ENCODE data around the gene METTL9.
"Not testable (repeated sequence)": the region's sequence is repeated elsewhere in the genome, so short reads cannot be mapped to it uniquely, and the experiment has no call there.

The METTL9 gene

DNA sequence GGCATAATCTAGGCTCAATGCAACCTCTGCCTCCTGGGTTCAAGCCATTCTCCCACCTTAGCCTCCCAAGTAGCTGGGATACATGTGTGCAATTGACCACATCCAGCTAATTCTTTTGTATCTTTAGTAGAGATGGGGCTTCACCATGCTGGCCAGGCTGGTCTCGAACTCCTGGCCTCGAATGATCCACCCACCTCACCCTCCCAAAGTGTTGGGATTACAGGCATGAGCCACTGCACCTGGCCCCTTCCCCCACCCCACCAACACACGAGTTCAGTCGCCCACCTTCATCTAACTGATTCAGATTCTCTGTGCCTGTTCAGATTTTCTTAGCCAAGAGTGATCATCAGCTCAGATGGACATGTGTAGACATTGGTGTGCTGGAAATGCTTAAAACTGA lies 25.0 kb upstream of the METTL9 start:
- DNase-seq (ENCODE audit: low read depth): no peak

DNA sequence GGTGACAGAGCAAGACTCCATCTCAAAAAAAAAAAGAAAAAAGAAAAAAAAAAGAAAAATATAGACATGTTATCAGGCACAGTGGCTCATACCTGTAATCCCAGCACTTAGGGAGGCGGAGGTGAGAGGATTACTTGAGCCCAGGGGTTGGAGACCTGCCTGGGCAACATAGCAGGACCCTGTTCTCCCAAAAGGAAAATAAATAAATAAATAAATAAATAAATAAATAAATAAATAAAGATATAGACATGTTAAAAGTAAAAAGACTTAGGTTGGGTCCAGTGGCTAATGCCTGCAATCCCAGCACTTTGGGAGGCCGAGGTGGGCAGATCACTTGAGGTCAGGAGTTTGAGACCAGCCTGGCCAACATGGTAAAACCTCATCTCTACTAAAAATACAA lies 23.1 kb upstream of the METTL9 start:
- DNase-seq (ENCODE audit: low read depth): not testable (repeated sequence)

DNA sequence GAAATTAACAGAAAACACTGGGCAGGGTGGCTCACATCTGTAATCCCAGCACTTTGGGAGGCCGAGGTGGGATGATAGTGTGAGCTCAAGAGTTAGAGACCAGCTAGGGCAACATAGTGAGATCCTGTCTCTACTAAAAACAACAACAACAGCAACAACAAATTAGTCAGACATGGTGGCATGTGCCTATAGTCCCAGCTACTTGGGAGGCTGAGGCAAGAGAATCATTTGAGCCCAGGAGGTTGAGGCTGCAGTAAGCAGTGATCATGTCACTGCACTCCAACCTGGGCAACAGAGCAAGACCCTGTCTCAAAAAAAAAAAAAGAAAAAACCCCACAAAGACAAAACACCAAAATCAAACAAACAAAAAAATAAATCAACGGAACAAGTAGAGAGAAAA lies 21.9 kb upstream of the METTL9 start:
- not testable (repeated sequence) for DNase-seq (ENCODE audit: low read depth)

DNA sequence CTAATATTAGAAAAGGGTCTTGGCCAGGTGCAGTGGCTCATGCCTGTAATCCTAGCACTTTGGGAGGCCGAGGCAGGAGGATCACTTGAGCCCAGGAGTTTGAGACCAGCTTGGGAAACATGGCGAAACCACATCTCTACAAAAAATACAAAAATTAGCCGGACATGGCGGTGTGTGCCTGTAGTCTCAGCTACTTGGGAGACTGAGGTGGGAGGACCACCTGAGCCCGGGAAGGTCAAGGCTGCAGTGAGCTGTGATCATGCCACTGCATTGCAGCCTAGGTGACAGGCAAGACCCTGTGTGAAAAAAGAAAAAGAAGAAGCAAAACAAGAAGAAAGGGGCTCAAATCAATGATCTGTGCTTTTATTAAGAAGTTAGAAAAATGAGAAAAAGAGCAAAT lies 21.1 kb upstream of the METTL9 start:
- DNase-seq (ENCODE audit: low read depth): not testable (repeated sequence)

DNA sequence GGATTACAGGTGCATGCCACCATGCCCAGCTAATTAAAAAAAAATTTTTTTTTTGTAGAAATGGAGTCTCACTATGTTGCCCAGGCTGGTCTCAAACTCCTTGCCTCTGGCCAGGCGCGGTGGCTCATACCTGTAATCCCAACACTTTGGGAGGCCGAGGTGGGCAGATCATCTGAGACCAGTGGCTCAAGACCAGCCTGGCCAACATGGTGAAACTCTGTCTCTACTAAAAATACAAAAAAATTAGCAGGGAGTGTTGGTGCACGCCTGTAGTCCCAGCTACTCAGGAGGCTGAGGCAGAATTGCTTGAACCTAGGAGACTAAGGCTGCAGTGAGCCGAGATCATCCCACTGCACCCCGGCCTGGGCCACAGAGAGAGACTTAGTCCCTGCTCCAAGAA lies 19.2 kb upstream of the METTL9 start:
- not testable (repeated sequence) for DNase-seq (ENCODE audit: low read depth)

DNA sequence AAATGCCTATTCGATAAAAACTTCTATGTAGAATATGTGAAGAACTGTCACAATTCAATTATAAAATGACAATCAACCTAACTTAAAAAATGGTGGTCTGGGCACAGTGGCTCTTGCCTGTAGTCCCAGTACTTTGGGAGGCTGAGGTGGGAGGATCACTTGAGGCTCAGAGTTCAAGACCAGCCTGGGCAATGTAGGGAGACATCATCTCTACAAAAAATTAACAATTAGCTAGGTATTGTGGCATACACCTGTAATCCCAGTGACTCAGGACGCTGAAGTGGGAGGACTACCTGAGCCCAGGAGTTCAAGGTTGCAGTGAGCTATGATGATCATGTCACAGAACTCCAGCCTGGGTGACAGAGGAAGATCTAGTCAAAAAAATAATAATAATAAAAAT lies 18.6 kb upstream of the METTL9 start:
- no peak for DNase-seq (ENCODE audit: low read depth)

DNA sequence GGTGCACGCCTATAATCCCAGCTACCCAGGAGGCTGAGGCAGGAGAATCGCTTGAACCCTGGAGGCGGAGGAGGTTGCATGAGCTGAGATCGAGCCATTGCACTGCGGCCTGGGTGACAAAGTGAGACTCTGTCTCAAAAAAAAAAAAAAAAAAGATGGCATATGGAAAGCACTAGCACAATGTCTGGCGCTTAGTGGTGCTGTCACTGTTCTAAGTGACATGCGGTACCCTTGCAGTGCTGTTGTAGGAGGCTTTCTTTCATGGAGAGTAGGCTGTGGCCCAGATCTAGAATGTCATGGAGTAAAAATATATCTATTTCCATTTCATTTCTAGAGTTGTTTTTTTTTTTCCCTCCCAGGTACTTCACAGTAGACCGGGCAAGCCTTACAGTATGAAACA lies 14.6 kb upstream of the METTL9 start:
- DNase-seq (ENCODE audit: low read depth): no peak

DNA sequence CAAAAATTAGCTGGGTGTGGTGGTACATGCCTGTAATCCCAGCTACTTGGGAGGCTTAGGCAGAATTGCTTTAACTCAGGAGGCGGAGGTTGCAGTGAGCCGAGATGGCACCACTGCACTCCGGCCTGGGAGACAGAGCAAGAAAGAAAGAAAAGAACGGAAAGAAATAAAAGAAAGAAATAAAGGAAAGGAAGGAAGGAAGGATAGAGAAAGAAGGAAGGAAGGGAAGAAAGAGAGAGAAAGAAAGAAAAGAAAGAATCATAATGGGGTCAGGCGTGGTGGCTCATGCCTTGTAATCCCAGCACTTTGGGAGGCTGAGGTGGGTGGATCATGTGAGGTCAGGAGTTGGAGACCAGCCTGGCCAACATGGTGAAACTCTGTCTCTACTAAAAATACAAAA lies 10.8 kb upstream of the METTL9 start:
- not testable (repeated sequence) for DNase-seq (ENCODE audit: low read depth)

DNA sequence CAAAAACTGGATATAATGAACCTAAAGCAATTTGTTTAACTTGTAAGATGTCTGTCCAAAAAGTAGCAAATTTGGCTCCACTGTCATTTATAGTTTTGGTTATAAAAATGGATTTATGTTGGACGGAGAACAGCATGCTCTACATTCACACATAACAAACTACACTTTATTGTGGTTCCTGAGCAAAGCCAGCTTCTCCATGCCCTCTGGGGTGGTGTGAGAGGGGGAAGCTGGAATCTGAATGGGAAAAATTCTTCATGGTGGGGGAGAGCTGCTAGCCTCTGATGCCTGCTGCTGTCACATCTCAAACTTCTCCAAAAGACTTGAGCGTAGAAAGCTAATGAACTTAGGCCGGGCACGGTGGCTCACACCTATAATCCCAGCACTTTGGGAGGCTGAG lies 9.8 kb upstream of the METTL9 start:
- DNase-seq (ENCODE audit: low read depth): no peak

DNA sequence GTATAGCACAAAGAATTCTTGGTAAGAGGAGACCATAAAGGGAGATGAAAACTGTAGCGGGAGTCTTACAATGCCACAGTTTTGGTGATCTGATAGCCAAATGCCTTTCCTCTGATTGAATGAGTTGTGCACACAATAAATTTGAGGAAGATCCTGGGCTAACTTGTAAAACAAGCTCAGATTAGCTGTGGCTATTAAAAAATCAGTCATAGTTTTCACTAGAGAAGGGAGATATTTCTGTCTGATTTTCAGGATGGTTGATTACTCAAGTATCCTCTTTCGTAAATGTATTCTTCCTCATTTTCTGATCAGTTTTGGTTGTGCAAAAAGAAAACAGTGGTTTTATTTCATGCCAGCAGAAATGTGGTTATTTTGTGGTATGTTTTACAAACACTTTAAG lies 9.1 kb upstream of the METTL9 start:
- no peak for DNase-seq (ENCODE audit: low read depth)

DNA sequence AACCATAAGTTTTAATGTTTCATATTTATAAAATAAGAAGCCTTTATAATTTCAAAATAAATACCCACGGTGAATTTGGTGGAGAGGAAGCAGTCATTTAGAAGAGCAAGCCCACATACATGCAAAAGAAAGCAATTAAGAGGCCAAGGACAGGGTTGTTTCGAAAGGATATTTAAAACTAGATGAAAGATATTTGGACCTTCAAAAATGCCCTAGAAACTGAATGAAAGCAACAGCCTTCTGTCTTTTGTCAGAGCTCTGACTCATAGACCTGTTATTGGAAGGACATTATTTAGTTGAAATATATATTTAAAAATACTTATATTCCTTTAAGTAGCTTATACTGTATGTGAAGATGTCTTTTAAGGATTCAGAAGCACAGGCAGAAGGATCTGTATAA lies 8.6 kb upstream of the METTL9 start:
- no peak for DNase-seq (ENCODE audit: low read depth)

DNA sequence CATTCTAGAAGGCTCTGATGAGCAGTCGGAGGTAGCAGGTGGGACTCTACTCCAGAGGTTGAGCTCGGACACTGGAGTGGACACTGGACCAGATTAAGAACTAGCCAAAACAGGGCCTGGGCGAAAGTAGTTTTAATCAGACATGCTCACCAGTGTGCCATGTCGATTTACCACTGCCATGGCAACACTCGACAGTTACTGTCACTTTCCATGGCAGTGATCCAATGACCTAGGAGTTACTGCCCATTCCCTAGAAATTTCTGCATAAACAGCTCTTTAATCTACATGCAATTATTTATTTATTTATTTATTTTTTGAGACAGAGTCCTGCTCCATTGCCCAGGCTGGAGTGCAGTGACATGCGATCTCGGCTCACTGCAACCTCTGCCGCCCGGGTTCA lies 7.2 kb upstream of the METTL9 start:
- no peak for DNase-seq (ENCODE audit: low read depth)

DNA sequence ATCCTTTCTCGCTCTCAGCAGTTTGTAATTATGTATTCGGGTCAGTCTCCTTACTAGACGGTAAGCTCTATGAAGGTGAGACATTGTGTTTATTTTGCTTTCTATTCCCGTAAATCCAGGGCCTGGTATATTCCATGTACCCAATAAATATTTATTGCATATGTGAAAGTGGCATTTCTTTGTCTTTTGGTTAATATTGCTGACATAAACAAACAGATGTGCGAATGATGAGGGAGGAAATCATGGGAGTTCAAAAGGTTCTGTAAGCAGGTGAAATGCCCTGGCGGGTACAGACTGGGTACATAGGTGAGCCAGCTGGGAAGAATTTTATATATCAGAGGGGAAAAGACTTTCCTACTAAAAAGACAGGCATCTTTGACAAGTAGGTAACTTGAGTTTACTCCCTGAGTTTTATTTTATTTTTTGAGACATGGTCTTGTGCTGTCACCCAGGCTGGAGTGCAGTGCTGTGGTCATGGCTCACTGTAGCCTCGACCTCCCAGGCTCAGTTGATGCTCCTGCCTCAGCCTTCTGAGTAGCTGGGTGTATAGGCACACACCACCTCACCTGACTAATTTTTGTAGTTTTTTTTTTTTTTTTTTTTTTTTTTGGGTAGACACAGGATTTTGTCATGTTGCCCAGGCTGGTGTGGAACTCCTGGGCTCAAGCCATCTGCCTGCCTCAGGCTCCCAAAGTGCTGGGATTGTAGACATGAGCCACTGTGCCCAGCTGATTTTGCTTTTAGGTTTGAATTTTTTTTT lies 5.7 kb upstream of the METTL9 start:
- DNase-seq (ENCODE audit: low read depth): no peak

DNA sequence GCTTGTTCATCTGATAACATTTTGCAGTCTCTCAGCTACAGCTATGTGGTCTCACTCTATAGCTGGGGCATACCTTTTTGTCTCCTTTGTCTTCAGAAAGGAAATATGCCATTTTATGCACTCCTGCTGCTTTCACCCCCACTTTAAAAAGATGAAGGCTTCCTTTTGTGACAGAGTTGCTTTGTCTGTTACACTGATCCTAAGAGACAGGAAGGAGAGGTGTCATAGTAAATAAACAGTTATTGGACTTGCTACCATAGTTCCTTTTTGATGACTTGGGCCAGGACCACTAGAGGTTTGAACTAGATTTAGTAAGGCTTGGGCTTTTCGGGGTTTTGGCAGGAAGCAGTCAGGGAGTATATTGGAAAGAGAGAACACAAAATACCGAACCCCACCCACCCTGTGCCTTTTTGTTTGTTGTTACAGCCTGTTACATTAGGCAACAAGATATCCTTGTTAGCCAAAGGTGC lies 1.8 kb upstream of the METTL9 start:
- no peak for DNase-seq (ENCODE audit: low read depth)

DNA sequence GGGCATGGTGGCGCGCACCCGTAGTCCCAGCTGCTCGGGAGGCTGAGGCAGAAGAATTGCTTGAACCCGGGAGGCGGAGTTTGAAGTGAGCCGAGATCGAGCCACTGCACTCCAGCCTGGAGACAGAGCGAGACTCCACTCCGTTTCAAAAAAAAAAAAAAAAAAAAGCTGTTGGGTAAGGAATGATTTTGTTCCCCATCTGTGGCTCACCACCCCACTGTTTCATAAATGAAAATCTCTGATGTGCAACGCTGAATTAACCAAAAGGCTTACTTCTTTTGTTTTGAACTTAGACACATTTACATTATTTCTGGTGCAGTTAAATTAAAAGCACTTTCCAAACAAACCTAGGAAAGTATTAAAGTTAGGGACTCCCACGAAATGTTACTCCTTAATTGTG lies 1.2 kb upstream of the METTL9 start:
- DNase-seq (ENCODE audit: low read depth): no peak

DNA sequence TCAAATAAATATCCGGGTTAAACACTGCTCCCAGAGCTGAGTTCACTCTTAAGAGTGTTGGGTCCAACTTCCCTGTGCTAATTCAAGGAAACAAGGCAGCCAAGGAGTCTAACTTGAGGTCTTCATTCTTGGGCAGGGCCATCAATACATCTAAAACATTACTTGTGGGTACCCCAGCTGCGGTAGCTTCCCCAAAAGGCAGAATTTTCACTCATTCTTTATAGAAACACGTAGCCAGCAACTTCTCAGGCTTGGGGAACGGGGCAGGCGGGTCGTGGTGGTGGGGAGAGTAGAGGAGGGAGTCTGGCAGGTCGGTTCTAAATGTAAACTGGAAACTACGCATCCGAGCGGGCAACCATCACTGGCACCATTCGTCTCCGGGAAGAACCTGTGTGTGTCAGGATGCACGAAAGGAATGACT lies 666 bp upstream of the METTL9 start:
- DNase-seq (ENCODE audit: low read depth): no peak

DNA sequence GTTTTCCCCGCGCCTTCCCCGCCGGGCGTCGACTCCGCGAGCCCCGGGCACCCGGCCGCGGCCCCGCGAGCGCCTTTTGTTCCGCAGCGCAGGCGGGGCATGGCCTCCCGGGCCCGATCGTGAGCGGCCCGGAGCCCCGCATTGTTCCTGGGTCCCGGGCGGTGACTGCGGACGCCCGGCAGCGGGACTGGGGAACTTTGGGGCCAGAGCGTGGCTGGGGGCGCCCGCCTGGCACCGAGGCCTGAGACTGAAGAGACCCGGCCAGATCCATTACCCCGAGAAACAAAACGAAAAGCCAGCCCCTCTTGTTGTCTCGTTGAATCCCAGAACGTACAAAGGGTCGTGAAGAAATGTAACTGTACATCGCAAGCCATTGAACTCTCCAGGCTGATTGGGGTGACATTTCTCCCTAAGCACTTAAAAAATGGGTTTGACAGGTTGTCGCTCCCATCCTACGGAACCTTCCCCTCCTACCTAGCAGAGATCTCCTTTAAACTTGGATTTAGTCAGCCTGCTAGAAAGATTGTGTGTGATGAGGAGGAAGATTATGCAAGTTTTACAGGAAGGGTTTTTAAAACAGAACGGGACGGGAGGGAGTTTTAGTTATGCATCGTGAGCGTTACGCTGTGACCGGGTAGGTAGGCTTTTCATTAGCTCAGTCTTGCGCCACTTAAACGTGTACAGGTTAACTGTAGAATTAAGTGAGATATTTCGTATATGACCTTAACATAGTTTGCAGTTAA lies 825 bp downstream of the METTL9 start:
- DNase-seq (ENCODE audit: low read depth): no peak

DNA sequence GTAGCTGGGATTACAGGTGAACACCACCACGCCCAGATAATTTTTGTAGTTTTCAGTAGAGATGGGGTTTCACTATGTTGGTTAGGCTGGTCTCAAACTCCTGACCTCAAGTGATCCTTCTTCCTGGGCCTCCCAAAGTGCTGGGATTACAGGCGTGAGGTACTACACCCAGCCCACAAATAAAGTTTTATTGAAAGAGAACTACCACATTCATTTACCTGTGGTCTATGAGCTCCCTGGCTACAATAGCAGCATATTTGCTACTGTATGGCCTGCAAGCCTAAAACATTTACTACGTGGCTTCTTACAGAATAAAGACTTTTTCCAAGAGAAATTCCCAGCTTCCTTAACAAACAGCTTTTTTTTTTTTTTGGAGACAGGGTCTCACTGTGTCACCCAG lies 3.4 kb downstream of the METTL9 start:
- no peak for DNase-seq (ENCODE audit: low read depth)

DNA sequence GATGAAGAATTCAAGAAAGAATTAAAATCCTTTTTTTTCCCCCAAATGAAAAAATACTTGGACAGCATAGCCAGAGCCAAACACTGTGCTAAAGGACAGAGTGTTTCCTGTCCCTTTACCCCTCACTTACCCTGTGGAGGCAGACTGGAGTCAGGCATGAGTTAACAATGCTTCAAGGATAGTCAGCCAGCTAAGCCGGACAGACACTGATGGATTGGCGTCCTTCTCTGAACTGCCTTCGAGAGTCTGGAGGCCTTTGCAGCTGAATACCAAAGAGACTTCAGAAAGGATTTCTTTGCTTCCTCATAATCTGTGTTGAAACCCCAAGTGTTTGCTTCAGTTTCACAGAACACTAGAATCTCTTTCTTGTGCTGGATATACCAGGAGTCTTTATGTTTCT lies 4.6 kb downstream of the METTL9 start:
- no peak for DNase-seq (ENCODE audit: low read depth)

DNA sequence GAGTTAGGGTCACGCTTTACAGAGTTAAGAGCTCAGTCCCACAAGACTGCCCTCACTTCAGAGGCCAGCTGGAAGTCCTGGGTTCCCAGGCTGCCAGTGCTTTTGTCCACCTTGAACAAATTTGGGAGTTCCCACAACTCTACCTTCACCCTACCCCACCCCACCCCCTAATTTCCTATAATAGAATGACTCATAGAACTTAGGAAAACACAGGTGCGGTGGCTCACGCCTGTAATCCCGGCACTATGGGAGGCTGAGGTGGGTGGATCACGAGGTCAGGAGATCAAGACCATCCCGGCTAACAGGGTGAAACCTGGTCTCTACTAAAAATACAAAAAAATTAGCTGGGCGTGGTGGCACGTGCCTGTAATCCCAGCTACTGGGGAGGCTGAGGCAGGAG lies 6.5 kb downstream of the METTL9 start:
- DNase-seq (ENCODE audit: low read depth): not testable (repeated sequence)

DNA sequence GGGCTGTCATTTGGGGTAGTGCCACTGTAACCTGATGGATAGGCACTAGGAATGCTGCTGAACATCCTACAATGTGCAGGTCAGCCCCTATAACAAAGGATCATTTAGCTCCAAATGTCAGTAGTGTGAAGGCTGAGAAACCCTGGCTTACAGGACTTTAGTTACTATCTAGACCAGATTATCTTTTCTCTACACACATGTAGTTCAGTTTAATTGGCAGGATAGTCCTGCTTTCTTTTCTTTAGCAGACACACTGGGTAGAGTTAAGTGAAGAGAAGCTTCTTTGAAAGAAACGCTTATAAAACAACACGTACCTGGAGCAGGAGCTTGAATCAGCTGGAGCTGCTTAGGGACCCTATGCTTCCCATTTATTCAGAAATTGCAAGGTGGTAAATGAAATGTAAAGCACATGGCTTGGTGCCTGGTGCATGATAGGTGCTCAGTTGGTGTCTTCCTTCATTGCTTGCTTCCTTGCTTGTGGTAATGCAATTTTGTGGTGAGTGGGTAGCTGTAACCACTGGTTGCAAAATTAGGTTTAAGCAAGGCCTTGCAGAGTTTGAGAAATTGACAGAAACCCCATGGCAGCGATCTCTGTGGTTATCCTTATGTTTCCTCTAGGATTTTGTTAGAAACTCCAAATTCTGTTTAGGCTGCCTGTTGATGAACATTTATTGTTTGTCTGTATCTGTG lies 9.4 kb downstream of the METTL9 start:
- no peak for DNase-seq (ENCODE audit: low read depth)

DNA sequence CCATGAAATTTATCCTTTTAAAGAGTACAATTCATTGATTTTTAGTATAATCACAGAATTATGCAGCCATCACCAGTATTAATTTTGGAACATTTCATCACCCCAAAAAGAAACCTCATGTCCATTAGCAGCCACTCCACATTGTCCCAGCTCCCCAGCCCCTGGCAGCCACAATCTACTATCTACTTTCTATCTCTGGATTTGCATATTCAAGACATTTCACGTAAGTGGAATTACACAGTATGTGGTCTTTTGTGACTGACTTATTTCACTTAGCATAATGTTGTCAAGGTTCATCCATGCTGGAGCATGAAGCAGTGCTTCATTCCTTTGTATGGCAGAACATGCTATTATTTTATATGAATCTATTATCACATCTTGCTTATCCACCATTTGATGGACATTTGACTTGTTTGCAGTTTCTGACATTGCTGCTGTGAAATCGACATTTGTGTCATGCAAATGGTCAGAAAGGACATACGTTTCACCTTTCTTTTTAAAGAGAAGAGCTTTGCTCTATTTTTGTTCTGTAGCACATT lies 10.7 kb downstream of the METTL9 start:
- DNase-seq (ENCODE audit: low read depth): no peak

DNA sequence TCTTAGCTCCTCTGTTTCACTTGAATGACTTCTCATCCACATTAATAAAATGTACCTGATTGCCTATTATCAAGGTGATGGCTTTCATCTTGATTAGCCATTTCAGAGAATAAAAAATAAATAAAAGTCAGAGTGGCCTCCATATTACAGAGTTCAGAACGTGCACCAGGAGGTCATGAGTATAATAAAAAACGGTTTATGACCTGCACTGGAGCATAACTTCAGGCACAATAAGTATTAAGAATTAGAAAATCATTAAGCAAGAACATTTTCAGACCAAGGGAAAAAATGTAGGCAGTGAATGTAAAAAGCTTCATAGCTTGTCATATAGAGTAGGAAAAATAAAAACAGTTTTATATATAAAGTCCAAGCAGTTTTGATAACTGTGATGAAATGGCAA lies 11.4 kb downstream of the METTL9 start:
- DNase-seq (ENCODE audit: low read depth): no peak
